NB4 (cell line): ENCODE data around the gene CCAR1.

Source experiments
- POLR2A ChIP-seq: IDR thresholded peaks from 2 replicates; pipeline ENCODE4 v1.6.1; 2011; ENCODE audit warnings: mild to moderate bottlenecking; ENCODE audit not compliant: insufficient read length; ENCODE audit errors: extremely low read depth
- TF ChIP-seq, protein P1 (sequence below): IDR thresholded peaks from one replicate; pipeline ENCODE4 v1.5.1; 2012; ENCODE audit warnings: low read depth, low read length

DNA sequence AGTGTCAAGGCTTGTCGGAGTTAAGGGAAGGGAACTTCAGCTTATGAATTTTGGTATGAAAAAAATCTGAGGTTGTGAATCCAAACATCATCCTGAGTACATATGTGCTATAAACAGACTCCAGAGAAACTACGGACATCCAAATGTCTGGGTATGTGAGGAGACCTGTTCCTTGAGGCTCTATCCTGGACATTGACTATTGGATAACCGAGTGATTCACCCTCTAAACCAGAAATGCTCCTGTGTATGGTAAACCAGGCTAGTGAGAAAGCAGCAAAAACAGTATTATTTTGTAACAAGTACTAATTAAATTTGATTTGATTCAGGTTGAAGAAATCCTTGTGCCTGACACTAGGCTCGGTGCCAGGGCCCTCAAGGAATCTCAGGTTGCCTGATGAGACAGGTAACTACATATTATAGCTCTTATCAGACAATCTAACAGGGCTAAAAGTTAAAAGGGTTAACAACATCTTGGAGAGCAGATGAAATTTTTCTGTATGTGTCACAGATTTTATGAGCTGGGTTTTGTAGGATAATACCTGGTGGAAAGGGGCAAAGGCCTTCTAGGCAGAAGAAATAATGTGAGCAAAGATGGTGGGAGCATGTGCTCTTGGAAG is 95.9 kb downstream of the CCAR1 start:
- TF ChIP-seq, protein P1, sequence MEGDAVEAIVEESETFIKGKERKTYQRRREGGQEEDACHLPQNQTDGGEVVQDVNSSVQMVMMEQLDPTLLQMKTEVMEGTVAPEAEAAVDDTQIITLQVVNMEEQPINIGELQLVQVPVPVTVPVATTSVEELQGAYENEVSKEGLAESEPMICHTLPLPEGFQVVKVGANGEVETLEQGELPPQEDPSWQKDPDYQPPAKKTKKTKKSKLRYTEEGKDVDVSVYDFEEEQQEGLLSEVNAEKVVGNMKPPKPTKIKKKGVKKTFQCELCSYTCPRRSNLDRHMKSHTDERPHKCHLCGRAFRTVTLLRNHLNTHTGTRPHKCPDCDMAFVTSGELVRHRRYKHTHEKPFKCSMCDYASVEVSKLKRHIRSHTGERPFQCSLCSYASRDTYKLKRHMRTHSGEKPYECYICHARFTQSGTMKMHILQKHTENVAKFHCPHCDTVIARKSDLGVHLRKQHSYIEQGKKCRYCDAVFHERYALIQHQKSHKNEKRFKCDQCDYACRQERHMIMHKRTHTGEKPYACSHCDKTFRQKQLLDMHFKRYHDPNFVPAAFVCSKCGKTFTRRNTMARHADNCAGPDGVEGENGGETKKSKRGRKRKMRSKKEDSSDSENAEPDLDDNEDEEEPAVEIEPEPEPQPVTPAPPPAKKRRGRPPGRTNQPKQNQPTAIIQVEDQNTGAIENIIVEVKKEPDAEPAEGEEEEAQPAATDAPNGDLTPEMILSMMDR: no peak
- no peak for TF ChIP-seq POLR2A
